NCI-H146 treated with DMSO at 0.1 percent for 48 hours (cell line): ENCODE results near the gene OOSP4A.
"Not testable (repeated sequence)": the region's sequence is repeated elsewhere in the genome, so short reads cannot be mapped to it uniquely, and the experiment has no call there.

ENCODE experiments used
- DNase-seq: peaks from one replicate; lab custom pipeline; 2025; ENCODE audit not compliant: unreplicated experiment; lab: John Stamatoyannopoulos, UW

The OOSP4A gene

DNA sequence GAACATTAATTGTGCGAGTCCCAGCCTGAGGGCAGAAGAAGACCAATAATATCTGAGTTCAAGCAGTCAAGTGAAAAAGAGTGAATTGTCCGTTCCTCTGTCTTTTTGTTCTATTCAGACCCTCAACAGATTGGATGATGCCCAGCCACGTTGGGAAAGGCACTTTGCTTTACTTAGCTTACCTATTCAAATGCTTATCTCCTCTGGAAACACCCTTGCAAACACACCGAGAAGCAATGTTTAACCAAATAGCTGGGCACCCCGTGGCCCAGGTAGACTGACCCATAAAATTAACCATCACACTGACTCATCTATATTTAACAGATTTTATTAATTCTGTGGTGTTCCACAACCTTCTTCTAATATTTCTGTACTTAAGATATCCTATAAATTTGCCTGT, 9.3 kb downstream of the OOSP4A start:
- no peak for DNase-seq

DNA sequence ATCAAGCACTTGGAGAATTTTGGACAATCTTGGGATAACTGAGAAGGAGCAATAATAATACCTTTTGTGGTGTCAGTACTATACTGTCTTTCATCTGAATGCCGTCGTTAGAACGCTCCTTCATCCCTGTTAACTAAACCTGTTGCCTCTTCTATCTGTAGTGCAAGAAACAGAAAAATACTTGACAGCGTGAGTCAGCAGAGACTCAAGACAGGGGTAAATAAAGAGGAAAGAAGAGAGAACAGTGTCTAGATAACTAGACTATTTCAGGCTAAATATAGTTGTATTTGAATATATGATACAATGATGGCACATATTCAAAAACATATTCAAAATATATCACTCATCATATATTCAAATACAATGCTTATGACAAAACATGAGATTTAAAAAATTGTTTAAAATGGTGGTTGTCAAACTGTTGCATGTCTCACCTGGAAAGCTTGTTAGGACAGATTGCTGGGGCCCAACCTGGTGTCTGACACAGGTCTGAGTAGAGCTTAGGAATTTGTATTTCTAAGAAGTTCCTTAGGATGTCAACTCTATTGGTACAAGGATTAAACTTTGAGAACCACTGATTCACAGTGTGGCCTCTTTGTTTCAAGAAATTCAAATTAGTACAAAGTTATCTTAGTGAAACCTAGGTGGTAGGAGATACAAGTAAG, 17.4 kb downstream of the OOSP4A start:
- DNase-seq, result no peak

DNA sequence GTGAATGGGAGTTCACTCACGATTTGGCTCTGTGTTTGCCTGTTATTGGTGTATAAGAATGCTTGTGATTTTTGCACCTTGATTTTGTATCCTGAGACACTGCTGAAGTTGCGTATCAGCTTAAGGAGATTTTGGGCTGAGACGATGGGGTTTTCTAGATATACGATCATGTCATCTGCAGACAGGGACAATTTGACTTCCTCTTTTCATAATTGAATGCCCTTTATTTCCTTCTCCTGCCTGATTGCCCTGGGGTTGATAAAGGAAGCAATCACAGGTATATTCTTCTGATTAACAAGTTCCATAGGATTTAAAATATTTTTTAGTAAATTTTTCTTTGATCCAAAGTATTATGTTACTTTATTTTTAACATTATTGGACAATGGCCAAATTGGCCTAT, 18.2 kb downstream of the OOSP4A start:
- DNase-seq, result not testable (repeated sequence)

DNA sequence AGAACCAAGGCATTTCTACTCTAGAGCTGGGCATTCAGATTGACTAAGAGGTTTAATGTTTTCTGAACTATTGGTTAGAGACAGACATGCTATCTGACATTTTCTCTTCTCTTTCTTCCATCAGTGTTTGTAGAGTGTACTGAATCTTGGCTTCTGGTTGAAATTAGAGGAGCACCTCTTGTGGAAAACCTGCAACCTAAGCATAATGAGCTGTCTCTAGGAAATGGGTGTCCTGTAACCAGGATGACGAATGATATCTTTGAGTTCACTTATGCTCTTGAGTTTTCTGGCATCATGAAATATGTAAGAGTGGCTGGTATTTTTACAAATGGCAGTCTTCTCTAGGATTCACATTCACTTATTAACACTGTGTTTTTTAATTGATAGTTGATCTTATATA, 19.4 kb downstream of the OOSP4A start:
- no peak for DNase-seq

DNA sequence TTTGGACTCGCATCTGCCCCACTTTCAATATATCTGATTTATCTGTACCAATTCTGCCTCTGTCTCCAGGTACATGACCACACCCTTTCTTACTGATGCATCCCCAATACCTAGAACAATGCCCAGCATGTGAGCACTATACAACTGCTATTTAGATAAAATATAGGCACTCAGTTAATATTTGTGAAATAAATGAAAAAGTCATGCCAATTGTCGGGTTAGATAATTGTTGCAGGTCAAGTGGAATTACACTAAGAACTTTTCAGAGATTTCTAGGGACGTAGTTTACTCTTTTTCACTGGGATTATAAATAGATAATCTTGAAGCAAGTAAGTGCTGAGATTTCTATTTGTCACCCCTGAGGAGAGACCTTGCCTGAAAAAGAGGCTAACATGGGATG, 20.5 kb downstream of the OOSP4A start:
- no peak for DNase-seq

DNA sequence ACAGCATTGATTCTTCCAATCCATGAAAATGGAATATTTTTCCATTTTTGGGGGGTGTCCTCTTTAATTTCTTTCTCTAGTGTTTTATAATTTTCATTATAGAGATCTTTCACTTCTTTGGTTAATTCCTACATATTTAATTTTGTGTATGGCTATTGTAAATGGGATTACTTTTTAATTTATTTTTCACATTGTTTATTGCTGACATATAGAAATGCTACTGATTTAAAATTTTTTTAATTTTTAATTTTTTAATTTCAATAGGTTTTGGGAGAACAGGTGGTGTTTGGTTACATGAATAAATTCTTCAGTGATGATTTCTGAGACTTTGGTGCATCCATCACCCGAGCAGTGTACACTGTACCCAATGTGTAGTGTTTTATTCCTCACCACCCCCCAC, 26.6 kb downstream of the OOSP4A start:
- DNase-seq, result no peak

DNA sequence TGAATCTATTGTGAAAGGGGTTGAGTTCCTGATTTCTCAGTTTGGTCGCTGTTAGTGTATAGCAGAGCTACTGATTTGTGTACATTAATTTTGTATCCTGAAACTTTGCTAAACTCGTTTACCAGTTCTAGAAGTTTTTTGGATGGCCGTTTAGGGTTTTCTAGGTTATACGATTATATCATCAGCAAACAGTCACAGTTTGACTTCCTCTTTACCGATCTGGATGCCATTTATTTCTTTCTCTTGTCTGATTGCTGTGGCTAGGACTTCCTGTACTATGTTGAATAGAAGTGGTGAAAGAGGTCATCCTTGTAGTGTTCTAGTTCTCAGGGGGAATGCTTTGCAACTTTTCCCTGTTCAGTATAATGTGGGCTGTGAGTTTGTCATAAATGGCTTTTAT, 28.6 kb downstream of the OOSP4A start:
- no peak for DNase-seq

DNA sequence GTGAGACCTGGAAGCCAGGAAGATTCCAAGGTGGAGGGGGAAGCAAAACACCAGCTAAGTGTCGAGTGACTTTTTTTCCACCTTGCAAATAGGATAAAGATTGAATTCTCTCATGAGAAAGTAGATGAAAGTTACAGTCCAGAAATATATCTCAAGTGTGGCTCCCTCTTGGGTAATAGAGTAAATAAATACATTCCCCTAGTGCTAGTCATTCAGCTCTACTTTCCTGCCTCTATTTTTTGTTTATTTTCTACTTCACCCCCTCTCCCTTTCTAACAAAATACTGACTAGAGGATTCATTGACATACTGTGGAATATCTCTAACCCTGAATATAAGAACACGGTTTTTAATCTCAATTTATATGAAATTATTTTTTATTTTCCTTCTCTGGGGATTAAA, 34.0 kb downstream of the OOSP4A start:
- DNase-seq, result no peak

DNA sequence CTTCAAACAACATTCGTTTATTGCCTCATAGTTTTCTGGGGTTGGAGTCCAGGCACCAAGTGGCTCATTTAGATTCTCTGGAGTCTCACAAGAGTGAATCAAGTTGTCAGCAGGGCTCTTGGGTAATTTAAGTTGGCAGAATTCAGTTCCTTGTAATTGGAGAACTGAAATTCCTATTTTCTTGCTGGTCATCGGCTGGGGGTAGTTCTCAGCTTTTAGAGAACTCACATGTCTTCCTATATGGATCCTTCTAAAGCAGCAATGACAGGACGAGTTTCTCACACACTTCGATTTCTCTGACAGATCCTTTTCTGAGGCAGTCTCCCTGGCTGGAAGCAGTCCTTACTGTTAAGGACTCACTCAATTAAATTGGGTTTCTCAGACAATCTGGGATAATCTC, 35.9 kb downstream of the OOSP4A start:
- DNase-seq, result no peak

DNA sequence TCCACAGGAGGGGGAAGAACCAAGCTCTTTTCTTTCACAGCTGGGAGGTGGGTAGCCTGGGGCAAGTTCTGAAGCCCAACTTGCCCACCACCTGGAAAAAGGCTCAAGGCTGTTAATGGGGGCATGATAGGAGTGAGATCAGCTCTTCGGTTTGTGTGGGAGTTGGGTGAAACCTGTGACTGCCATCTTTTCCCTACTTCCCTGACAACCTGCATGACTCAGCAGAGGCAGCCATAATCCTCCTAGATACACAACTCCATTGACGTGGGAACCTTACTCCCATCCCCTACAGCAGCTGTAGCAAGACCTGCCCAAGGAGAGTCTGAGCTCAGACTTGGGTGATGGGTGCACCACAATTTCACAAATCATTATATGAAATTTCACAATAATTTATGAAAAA, 39.9 kb downstream of the OOSP4A start:
- DNase-seq, result no peak

DNA sequence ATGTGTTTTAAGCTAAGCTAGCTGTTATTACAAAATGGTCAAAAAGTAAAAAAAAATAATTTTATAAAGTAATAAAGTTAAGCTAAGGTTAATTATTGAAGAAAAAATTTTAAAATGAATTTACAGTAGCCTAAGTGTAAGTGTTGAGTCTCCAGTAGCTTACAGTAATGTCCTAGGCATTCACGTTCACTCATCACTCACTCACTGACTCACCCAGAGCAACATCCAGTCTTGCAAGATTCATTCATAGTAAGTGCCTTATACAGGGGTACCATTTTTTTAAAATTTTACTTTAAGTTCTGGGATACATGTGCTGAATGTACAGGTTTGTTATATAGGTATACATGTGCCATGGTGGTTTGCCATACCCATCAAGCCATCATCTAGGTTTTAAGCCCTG, 41.5 kb downstream of the OOSP4A start:
- no peak for DNase-seq

DNA sequence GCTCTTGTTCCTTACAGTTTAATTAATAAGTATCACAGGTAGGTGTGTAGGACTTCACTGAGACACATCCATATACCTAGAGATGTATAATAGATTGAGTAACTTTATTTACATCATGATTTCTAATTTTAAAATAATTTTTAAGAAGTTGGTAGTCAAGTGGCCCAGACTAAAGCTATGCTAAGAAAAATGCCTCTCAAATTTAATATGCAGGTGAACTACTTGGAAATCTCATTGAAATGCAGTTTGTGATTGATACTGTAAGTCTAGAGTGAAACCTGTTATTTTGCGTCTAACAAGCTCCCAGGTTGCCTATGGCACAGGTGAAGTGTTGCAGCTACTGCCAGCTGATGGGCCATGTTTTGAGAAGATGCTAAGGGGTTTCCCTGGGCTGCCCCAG, 53.0 kb downstream of the OOSP4A start, which contains the start of gene OOSP4B:
TSS of gene OOSP4B (plus strand) at position 301 of the 400 bp plus-strand sequence.
- DNase-seq, result no peak

DNA sequence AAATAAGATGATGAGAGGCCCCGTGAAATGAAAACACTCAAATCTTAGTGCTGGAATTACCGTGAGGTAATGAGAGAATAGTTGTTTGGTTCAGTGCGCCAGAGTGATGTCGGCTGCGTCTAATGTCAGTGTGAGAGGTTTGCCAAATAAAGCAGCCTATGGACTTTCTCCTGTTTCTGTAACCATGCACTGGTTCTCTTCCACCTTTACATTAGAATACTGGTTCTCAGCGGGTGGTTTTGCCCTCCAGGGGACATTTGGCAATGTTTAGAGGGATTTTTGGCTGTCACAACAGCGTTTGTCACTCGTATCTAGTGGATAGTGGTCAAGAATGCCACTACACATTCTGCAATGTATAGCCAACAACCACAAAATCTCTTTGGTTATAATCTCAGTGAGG, 54.2 kb downstream of the OOSP4A start:
- DNase-seq, result no peak
